Hepatocyte (in vitro differentiated cells): ENCODE results near the gene MORN3. TPM values are rescaled to one million over a fixed set of nuclear protein-coding genes. Genes with fewer than 3 reads are reported as not detected.
A peak's percentile ranks its signal among the peaks of the same experiment; 100 is the strongest.

Experiments used
- DNase-seq: peaks from one replicate; pipeline ENCODE4 v3.0.0-alpha.2; 2016; ENCODE audit warnings: low spot score
- H2AFZ ChIP-seq: fragments of 200-600 bp; sonication (generic); 2 replicates; pipeline ENCODE4 v1.6.0; 2016; ENCODE audit warnings: antibody characterized with exemption, mild to moderate bottlenecking
- H3K27ac ChIP-seq: fragments of 200-600 bp; sonication (generic); 2 replicates; pipeline ENCODE4 v1.5.1; 2016; ENCODE audit warnings: mild to moderate bottlenecking
- H3K27me3 ChIP-seq: fragments of 200-600 bp; sonication (generic); 2 replicates; pipeline ENCODE4 v1.6.1; 2016
- H3K36me3 ChIP-seq: fragments of 200-600 bp; sonication (generic); replicated peaks from 2 replicates; pipeline ENCODE4 v1.5.1; 2016; ENCODE audit warnings: low read depth; ENCODE audit not compliant: insufficient read depth
- H3K4me1 ChIP-seq: fragments of 200-600 bp; sonication (generic); 2 replicates; pipeline ENCODE4 v1.5.1; 2016; ENCODE audit warnings: mild to moderate bottlenecking, moderate library complexity; ENCODE audit not compliant: insufficient read depth
- H3K4me2 ChIP-seq: fragments of 200-600 bp; sonication (generic); 2 replicates; pipeline ENCODE4 v1.6.0; 2016
- H3K4me3 ChIP-seq: fragments of 200-600 bp; sonication (generic); 2 replicates; pipeline ENCODE4 v1.5.1; 2016; ENCODE audit warnings: mild to moderate bottlenecking
- H3K79me2 ChIP-seq: fragments of 200-600 bp; sonication (generic); 2 replicates; pipeline ENCODE4 v1.6.0; 2017; ENCODE audit warnings: mild to moderate bottlenecking
- H3K9me2 ChIP-seq: fragments of 200-600 bp; sonication (generic); replicated peaks from 2 replicates; pipeline ENCODE4 v1.6.0; 2017; ENCODE audit warnings: mild to moderate bottlenecking; ENCODE audit not compliant: insufficient read depth
- H3K9me3 ChIP-seq: fragments of 200-600 bp; sonication (generic); 2 replicates; pipeline ENCODE4 v1.5.1; 2016; ENCODE audit warnings: low read depth, mild to moderate bottlenecking
- H4K20me1 ChIP-seq: fragments of 200-600 bp; sonication (generic); 2 replicates; pipeline ENCODE4 v1.6.0; 2016; ENCODE audit warnings: mild to moderate bottlenecking; ENCODE audit not compliant: insufficient read depth, poor library complexity, severe bottlenecking
- CTCF ChIP-seq: fragments of 200-600 bp; sonication (generic); IDR thresholded peaks from 2 replicates; pipeline ENCODE4 v1.5.1; 2016; ENCODE audit warnings: antibody characterized with exemption, mild to moderate bottlenecking; ENCODE audit not compliant: poor library complexity
- EZH2 ChIP-seq: fragments of 200-600 bp; sonication (generic); IDR thresholded peaks from 2 replicates; pipeline ENCODE4 v1.6.1; 2016; ENCODE audit warnings: antibody characterized with exemption, mild to moderate bottlenecking, borderline replicate concordance
- EZH2phosphoT487 ChIP-seq: fragments of 200-600 bp; sonication (generic); IDR thresholded peaks from one replicate; pipeline ENCODE4 v1.6.1; 2018; ENCODE audit warnings: antibody characterized with exemption, mild to moderate bottlenecking, low read depth, moderate library complexity; ENCODE audit not compliant: unreplicated experiment, severe bottlenecking
- WGBS: methylation state at CpG from one replicate; pipeline ENCODE4 v1.1.6; 2016; ENCODE audit warnings: low lambda C conversion rate; ENCODE audit errors: missing lambda C conversion rate; 5-methylcytosine and 5-hydroxymethylcytosine counted together
- polyA plus RNA-seq: library from polyadenylated mRNA; unstranded; fragments of >200 nt; fragmentation: Nextera tagmentation; extraction: Ambion mirVana; gene quantifications from 2 replicates; pipeline ENCODE4 v1.2.1, GENCODE V29; 2016
- total RNA-seq: library from RNA; depleted of rRNA; stranded (reverse); fragments of >200 nt; gene quantifications from 2 replicates; pipeline ENCODE4 v1.2.3, GENCODE V29; 2014

Gene MORN3
- total and polyA plus RNA-seq, 2 experiments from 2014 or later: 0.10 to 0.27 TPM

GRCh38 chr12:121628037-121628436 is 41.4 kb downstream of the MORN3 start:
- 39% methylated on average over 8 of the region's 8 CpGs for WGBS
- peaks cover 34% of the 10 kb centered on the region for H3K4me1 ChIP-seq
- no peak for TF ChIP-seq EZH2
- TF ChIP-seq EZH2phosphoT487: no peak
- peak; percentile 74 for DNase-seq
- no peaks in the 10 kb centered on the region for H3K9me3 ChIP-seq
- H3K4me3 ChIP-seq: peak overlapping the region; percentile 93
- no peaks in the 10 kb centered on the region for H3K27me3 ChIP-seq
- H4K20me1 ChIP-seq: no peaks in the 10 kb centered on the region
- H3K9me2 ChIP-seq: no peaks in the 10 kb centered on the region
- H3K27ac ChIP-seq: peak overlapping the region; percentile 99
- peak overlapping the region; percentile 84 for H2AFZ ChIP-seq
- H3K79me2 ChIP-seq: peaks cover 45% of the 10 kb centered on the region
- no peaks in the 10 kb centered on the region for H3K36me3 ChIP-seq
- peak overlapping the region; percentile 98 for H3K4me2 ChIP-seq

- DNase-seq: peak; percentile 78
- no peaks in the 10 kb centered on the region for H3K36me3 ChIP-seq
Measured at GRCh38 chr12:121626853-121627640, 42.4 kb downstream of the MORN3 start.

GRCh38 chr12:121626087-121626852 is 43.2 kb downstream of the MORN3 start, which contains the start of gene ORAI1:
TSS of gene ORAI1 (plus strand) at chr12:121626530.
- Histone ChIP-seq H2AFZ (peak within 1 kb of the TSS; percentile 84), H3K4me1 (peaks cover 26% of the 10 kb centered on the region), H3K27me3 (no peaks in the 10 kb centered on the region), H3K9me2 (no peaks in the 10 kb centered on the region), H3K4me2 (peak within 1 kb of the TSS; percentile 98), H3K4me3 (peak within 1 kb of the TSS; percentile 93), H3K79me2 (peaks cover 37% of the 10 kb centered on the region), H3K9me3 (no peaks in the 10 kb centered on the region), H3K36me3 (no peaks in the 10 kb centered on the region), H3K27ac (peak within 1 kb of the TSS; percentile 99), H4K20me1 (no peaks in the 10 kb centered on the region)
- DNase-seq: peak; percentile 99
- 5% methylated on average over 21 of the region's 92 CpGs for WGBS
- no peak for TF ChIP-seq EZH2
- no peak for TF ChIP-seq EZH2phosphoT487
- TF ChIP-seq CTCF: peak; percentile 4

More at GRCh38 chr12:121626853-121627640, 42.4 kb downstream of the MORN3 start:
- WGBS: 0% methylated on average over 26 of the region's 53 CpGs
- TF ChIP-seq EZH2 (no peak), CTCF (no peak), EZH2phosphoT487 (no peak)
- Histone ChIP-seq H3K27ac (peak overlapping the region; percentile 99), H3K4me3 (peak overlapping the region; percentile 93), H3K4me1 (peaks cover 26% of the 10 kb centered on the region), H2AFZ (peak overlapping the region; percentile 84), H3K9me2 (no peaks in the 10 kb centered on the region), H3K9me3 (no peaks in the 10 kb centered on the region), H3K27me3 (no peaks in the 10 kb centered on the region), H4K20me1 (no peaks in the 10 kb centered on the region), H3K4me2 (peak overlapping the region; percentile 98), H3K79me2 (peaks cover 44% of the 10 kb centered on the region)
